Renal pelvis (tissue), 4 donors: Measurements from ENCODE around the gene CORO6. TPM values are rescaled to one million over a fixed set of nuclear protein-coding genes. Genes with fewer than 3 reads are reported as not detected.

ENCODE experiments used
- DNase-seq: peaks from one replicate; pipeline ENCODE4 v3.0.0-alpha.2; 2013
- polyA plus RNA-seq, 3 donors: library from polyadenylated mRNA; unstranded; fragments of 120-200 nt; gene quantifications; one replicate each; pipeline ENCODE4 v1.2.1, GENCODE V29; 2013; ENCODE audit not compliant: insufficient read length in 3 of 3

The CORO6 gene
- polyA plus RNA-seq, 3 donors, result 2.4 to 5.6 (median 3.8) TPM

- peak; percentile 92 for DNase-seq
These were observed 30.7 kb downstream of the CORO6 start for GRCh38 chr17:29591737-29592608.

GRCh38 chr17:29591146-29591736 is 31.5 kb downstream of the CORO6 start:
- DNase-seq, result peak; percentile 60

GRCh38 chr17:29590411-29591145 is 32.1 kb downstream of the CORO6 start:
- no peak for DNase-seq

GRCh38 chr17:29589524-29590410 is 32.9 kb downstream of the CORO6 start, which contains the start of gene GIT1:
Gene GIT1 (minus strand): TSS chr17:29589648. CDS start chr17:29589378, 270 bp downstream.
- DNase-seq, result peak; percentile 89

GRCh38 chr17:29588562-29589411 is 33.9 kb downstream of the CORO6 start:
- DNase-seq, result no peak

GRCh38 chr17:29588017-29588561 is 34.6 kb downstream of the CORO6 start:
- no peak for DNase-seq

GRCh38 chr17:29587591-29587990 is 35.1 kb downstream of the CORO6 start:
- no peak for DNase-seq

- DNase-seq, result no peak
These were observed 35.8 kb downstream of the CORO6 start for GRCh38 chr17:29586676-29587469.

- no peak for DNase-seq
These were observed 37.5 kb downstream of the CORO6 start for GRCh38 chr17:29585080-29585751.

- no peak for DNase-seq
These were observed 38.1 kb downstream of the CORO6 start for GRCh38 chr17:29584452-29585079.

GRCh38 chr17:29583324-29584248 is 39.1 kb downstream of the CORO6 start:
- no peak for DNase-seq

- DNase-seq, result no peak
These were observed 39.9 kb downstream of the CORO6 start for GRCh38 chr17:29582772-29583171.

GRCh38 chr17:29582254-29582765 is 40.4 kb downstream of the CORO6 start:
- DNase-seq, result no peak

- no peak for DNase-seq
These were observed 41.0 kb downstream of the CORO6 start for GRCh38 chr17:29581583-29582253.

- DNase-seq, result no peak
These were observed 42.6 kb downstream of the CORO6 start for GRCh38 chr17:29579866-29580771.
